H54 (cell line): Measurements from ENCODE around the gene SKIDA1.

Experiments
- DNase-seq: peaks from one replicate; pipeline ENCODE4 v3.0.0; 2011; ENCODE audit warnings: low spot score, mixed read lengths; ENCODE audit not compliant: insufficient read length
- FAIRE-seq: peaks from 3 replicates; lab custom pipeline; 2011; peaks lifted over from hg19 to GRCh38; lab: Jason Lieb, UNC
- POLR2A ChIP-seq: IDR thresholded peaks from 2 replicates; pipeline ENCODE4 v1.6.1; 2011; ENCODE audit warnings: low read depth, mild to moderate bottlenecking, low read length

Gene SKIDA1

DNA sequence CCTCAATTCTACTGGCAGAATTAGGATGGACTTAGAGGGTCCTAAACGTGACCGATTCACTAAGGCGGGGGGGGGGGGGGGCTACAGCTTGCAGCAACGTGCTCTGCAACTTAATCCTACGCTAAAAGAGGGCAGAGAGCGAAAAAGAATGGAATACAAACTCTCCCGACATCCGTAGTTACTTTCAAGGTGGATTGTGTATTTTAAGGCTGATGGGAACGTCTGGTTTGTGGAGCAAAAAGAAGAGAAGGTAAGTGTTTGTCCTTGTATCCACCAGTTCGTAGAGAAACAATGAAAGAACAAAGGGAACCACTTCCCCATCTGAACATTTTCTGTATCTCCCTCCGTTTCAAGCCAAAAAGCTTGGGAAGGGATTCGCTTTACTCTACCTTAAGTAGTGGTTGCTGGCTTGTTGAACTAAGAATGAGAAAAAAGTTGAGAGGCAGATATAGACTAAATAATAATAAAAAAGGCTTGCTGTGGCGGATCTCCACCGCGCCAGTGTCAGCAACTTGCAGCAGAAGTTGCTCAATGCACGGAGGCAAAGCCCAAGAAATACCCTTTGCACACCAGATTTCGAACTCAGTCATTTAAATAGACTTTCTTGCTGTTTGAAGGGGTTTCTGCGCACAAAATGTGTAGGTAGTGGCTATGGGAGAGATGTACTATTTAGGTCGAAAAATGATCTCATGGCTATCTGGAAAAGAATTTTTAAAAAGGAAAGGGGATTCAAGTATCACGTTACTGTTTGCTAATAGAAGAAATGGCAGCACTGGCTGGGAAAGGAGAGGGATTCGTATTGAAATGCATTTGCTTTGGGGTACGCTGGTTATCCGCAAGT, 736 bp downstream of the SKIDA1 start:
- FAIRE-seq (peak; percentile 57), DNase-seq (no peak)
- TF ChIP-seq POLR2A = no peak

DNA sequence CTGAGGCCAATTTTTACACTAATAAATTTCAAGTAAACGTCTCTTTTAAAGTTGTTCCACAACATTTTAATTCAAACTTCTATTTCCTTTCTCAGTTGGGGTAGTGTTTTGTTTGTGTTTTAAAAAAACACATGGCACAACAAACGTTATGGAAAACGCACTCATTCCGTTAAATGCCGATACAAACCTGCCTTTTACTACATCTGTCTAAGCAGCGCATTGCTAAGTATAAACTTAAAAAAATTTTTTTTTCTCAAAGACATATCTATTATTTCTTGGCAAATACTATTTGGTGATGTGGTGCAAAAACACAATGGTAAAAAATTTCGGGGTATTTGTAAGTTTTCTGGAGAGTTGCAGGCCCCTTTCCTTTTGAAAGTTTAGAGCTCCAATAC, 1.4 kb downstream of the SKIDA1 start:
- TF ChIP-seq POLR2A = no peak
- DNase-seq = no peak
- no peak for FAIRE-seq

DNA sequence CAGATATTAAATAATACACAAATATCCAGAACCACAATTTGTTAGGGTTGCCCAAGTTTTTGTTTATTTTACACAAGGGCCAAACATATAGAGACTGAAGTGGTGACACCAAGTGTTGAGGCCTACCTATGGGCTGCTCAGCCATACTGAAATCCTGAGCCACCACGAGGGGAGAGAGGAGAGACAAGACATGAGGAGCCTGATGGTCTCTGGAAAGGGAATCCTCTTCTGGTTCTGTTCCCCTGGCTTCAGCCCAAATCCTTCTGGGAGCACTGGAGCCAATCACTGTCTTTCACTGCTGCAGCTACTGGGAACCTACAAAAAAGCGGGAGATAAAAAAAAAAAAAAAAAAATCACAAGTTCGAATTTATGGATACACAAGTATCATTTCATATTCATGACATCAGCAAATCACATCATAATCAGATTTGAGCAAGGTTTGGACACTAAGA, 1.9 kb downstream of the SKIDA1 start:
- no peak for TF ChIP-seq POLR2A
- DNase-seq = no peak
- FAIRE-seq = no peak

DNA sequence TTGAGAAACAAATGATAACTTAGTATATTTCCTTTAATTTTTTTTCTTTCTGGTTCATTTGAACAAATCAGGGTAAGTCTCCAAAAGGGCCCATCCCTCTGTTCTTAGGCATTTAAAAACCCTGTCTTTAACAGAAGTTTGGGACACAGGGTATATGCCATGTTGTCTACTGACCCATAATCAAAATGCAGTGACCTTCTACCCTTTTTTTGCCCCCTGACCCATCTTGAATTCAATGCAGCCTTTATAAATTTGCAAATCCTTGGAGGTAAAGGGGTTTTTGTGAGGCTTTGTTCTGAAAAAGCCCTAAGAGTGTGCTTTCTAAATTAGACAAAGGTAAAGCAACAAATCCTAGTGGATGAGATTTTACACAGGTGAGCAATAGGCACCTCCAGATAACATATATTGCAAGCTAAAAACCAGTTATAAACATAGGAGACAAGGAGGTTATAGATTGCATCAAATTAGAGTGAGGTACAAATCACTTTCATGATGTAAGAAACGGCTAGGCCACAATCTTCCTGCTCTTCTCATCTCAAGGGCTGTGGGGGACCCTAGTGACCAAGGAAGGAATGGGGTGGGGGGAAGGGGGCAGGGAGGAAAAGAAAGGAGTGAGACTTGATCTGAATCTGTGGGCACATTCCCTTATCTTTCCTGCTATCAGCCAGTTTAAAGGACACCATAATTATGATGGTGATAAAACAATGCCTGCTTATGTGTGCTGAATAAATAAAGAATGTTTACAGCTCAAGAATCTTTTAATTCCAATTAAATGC, 2.7 kb downstream of the SKIDA1 start:
- no peak for TF ChIP-seq POLR2A
- FAIRE-seq = no peak
- DNase-seq = no peak

DNA sequence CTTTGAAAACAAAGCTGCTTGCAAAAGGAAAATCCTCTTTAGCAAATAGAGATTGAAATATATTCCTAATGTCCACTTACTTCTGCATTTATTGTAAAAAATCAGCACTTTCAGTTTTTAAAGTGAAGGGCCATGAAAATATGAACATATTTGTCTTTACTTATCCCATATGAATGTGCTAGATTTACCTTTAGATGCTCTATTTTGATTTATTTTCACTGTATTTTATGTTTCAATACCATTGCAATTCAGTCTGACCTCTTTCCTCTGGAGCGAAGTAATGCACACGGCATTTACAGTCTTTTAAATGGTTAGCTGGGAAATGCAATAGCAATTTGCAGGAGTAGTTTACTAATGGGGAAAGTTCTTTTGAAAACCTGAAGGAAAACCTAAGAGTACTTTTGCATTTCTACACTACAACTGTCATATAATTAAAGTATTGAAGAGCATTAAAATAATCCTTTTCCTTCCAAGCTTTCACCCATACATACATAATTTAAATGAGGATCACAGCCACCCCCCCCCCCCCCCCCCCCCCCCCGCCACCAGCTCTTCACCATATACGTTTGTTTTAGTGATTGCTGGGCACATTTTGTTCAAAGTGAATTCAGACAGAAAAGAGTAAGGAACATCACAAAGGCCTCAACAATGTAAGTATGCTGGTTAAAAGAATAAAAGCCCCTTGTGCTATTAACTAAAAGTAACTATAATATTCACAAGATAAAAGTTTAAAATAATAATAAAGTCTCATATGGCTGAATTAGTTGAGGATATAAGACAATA, 3.5 kb downstream of the SKIDA1 start:
- no peak for DNase-seq
- TF ChIP-seq POLR2A = no peak
- FAIRE-seq = no peak

DNA sequence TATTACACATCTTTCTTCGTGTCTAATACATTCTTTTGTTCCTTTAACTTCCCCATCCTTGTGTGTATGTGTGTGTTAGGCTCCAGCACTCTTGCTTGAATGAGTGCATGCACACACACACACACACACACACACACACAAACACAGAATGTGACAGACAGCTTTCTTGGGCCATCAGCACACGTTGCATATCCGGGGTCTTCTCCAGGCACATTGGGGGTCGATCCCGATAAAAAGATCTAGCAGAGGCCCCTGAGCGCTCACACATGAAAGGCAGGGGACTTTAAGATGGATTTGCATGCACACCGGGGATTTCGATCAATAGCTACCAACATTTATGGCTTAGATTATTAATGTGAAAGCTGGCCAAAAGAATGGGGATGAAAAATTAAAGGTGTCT, 4.5 kb downstream of the SKIDA1 start:
- no peak for FAIRE-seq
- DNase-seq = no peak
- no peak for TF ChIP-seq POLR2A

DNA sequence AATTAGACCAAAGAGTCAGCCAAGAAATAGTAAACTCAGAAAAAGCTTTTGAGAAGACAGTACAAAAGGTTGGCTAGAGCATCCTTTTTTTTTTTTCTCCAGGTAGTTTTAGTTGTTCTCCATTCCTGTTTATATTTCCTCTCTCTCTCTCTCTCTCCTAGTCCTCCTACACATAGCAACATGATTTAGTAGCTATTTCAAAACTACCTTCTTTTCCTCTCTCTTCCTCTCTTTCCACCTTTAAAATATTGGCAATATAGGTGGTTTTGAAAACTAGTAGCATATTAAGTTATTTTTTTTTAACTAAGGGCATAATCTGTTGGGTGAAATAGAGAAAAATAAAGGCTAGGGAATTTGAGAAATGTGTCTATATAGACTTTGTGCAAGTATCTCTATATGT, 5.0 kb downstream of the SKIDA1 start:
- DNase-seq = no peak
- FAIRE-seq = no peak
- no peak for TF ChIP-seq POLR2A

DNA sequence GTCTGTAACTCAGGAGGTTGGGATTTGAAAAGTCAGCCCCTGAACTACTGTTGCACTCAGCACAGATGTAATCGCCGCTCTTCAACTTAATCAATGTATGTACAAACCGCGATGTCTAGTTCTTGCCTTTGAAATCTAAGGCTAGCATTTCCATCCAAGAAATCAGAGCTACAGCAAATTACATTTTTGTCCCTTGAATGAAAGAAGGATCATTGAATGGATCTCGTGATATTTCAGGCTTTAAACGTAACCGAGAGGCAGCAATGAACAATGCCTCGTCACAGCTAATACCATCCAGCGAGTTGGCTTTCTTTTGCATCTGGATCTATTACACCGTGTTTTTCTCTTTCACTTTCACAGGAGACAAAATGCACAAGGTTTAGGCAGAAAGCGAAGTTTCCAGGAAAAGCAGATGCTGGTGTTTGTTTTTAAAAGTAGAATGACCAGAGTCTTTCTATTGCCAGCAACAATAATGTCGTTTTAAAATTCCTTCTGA, 5.5 kb downstream of the SKIDA1 start:
- DNase-seq (no peak), FAIRE-seq (peak; percentile 74)
- no peak for TF ChIP-seq POLR2A

DNA sequence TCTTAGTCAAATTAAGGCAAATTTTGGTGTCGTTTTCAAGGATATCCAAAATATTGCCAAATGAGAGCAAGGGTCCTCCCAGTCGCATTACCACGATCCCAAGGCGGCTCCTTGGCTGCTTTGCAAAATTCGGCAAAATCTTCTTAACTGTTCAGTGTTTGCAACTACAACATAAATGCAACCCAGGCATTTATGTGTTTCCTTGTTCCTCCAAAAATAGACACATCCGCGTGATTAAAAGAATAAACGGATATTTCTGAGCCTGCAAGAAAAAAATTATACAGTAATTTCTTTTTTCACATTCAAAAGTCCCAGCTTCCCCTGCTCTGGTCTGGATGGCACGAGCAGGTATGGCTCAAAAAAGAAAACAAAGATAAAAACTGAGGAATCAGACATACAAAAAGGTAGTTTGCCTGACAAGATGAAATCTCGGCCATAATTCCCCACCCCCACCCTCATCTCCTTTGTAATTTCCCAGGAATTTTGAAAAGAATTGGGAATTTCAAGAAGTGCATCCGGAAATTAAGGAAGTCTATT, 6.0 kb downstream of the SKIDA1 start:
- FAIRE-seq (no peak), DNase-seq (no peak)
- no peak for TF ChIP-seq POLR2A

DNA sequence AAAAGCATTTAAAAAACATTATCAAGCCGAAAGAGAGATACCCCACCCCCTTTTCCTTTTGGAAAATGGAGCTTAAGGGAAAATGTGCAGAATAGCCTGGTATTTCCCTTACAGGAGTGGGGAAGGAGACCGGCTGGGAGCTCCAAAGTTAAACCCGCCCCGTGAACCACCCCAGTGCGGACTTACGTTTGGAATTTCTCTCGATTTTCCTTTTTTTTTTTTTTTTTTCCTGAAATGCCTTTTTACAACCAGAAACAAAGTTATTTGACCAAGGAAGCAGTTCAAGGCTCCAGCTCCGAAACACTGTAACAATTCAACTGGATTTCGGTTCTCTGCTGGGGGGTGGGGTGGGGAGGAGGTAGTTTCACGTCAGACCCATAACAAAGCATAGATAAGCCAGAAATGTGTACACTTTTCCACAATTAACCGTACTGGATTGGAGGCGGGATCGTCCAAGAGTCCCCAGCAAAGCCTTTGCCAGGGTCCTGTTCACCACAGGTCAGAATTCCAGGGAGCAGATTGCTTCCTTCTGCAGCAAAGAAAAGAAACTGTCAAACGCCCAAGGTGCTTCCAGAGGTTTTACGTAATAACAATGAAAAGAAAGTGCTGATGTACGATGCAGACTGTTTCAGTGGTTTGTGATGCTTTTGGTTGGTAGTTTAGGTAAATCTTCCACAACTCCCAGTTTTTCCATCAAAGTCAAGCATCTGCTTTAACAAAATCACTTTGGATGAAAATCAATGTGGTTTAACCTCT, 6.7 kb downstream of the SKIDA1 start:
- no peak for FAIRE-seq
- DNase-seq = no peak
- TF ChIP-seq POLR2A = no peak

DNA sequence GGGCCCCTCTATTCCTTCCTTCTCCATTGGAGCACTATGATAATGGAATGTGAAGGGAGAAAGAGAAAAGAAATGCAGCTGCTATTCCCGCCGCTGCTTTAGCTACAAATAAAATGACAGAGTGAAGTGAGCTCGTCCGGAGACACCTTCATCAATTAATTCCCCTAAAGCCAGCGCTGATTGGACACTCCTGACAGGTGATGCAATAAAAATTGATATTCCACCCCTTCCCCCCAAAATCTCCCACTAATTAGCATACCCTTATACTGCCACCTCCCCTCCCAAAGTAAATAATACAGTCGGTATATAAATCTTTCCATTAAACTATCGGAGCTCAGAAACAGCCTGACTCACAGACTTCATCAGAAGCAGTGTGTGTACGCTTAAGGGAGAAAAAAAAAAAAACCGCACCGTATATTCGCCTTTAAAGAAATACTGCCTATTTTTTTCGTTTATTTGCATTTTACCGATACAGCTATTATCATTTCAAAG, 7.3 kb downstream of the SKIDA1 start:
- DNase-seq (no peak), FAIRE-seq (no peak)
- no peak for TF ChIP-seq POLR2A

DNA sequence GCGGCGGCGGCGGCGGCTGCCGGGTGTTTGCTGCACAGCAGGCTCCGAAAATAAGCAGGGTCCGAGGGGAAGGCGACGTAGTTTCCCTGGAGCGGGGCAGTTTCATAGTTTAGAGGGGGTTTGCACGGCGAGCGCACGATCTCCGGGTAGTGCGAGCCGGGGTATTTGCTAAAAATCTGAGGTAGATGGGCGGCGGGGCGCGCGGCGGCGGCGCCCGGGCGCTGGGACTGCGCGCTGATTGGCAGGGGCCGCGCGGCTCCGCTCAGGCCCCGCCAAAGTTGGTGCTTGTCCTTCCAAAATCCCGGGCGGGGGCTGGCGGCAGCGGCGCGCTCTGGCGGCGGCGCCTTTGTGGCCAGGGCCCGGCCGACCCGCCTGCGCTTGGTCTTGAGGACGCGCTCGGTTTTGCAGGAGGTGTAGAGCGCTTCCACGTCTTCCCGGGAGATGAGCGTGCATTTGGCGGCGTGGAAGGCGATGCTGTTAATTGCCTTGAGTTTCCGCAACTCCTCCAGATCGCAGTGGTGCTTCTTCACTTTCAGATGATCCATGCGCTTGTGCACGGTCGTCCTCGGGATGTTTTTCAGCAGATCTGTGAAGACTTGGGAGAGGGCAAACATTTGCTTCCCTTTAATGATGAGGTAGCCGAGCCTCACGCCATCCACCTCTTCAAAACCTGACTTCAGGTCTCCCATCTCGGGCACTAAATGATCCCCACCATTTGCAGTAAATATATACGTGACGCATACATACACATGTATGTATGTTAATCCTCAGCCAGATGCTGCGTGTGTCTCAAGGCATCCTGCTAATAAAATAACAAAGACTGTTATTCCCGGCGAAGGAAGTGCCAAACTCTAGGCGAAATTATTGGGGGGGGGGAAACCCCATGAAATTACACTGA, 8.1 kb downstream of the SKIDA1 start:
- FAIRE-seq = no peak
- TF ChIP-seq POLR2A = no peak
- DNase-seq = no peak
